ENCODE results near the gene CLEC19A.

- TF ChIP-seq CTCF (conservative IDR thresholded peaks at IDR 0.05; ENCODE audit: low read length) (no peak), EZH2phosphoT487 (IDR thresholded peaks at IDR 0.05; ENCODE audit: borderline replicate concordance, low read depth, low read length) (no peak)
These were observed 16.4 kb upstream of the CLEC19A start for GRCh38 chr16:19269098-19269497.

Measured in OCI-LY7 (cell line).